WTC11 (cell line): ENCODE results near the gene DCK.

Experiments
- HMGXB4 ChIP-seq: sonication (generic); formaldehyde crosslinking; IDR thresholded peaks from 2 replicates; pipeline ENCODE4 v1.8.1; 2023; ENCODE audit warnings: mild to moderate bottlenecking, moderate library complexity, missing genetic modification reagents
- JUN ChIP-seq: sonication (generic); formaldehyde crosslinking; IDR thresholded peaks from 2 replicates; pipeline ENCODE4 v1.8.0; 2023; ENCODE audit warnings: mild to moderate bottlenecking, missing genetic modification reagents
- MAX ChIP-seq: sonication (generic); formaldehyde crosslinking; IDR thresholded peaks from 2 replicates; pipeline ENCODE4 v1.8.0; 2022; ENCODE audit warnings: mild to moderate bottlenecking, missing genetic modification reagents
- ZNF232 ChIP-seq: sonication (generic); formaldehyde crosslinking; IDR thresholded peaks from 2 replicates; pipeline ENCODE4 v1.8.0; 2022; ENCODE audit warnings: mild to moderate bottlenecking, missing genetic modification reagents

- TF ChIP-seq MAX (CRISPR knock-in tag) (no peak), ZNF232 (no peak), HMGXB4 (CRISPR knock-in tag) (no peak), JUN (CRISPR knock-in tag) (no peak)
Observed at GRCh38 chr4:70991596-70991995, 1.9 kb upstream of the DCK start.
